GM23248 (cell line): ENCODE measurements around the gene ARNT2. TPM values are rescaled to one million over a fixed set of nuclear protein-coding genes. Genes with fewer than 3 reads are reported as not detected.

Experiments used
- DNase-seq: peaks from one replicate; pipeline ENCODE4 v3.0.0-alpha.2; 2015
- H2AFZ ChIP-seq: fragments of 200-600 bp; sonication (generic); 2 replicates; pipeline ENCODE4 v1.6.1; 2016; ENCODE audit warnings: antibody characterized with exemption
- H3F3A ChIP-seq: fragments of 200-600 bp; sonication (generic); 2 replicates; pipeline ENCODE4 v1.6.1; 2016; ENCODE audit warnings: mild to moderate bottlenecking, antibody characterized with exemption, mixed run types; ENCODE audit not compliant: insufficient read depth
- H3K27ac ChIP-seq: fragments of 200-600 bp; sonication (generic); 2 replicates; pipeline ENCODE4 v1.5.1; 2016; ENCODE audit warnings: mild to moderate bottlenecking
- H3K27me3 ChIP-seq: fragments of 200-600 bp; sonication (generic); replicated peaks from 2 replicates; pipeline ENCODE4 v1.6.1; 2016; ENCODE audit warnings: mild to moderate bottlenecking; ENCODE audit not compliant: insufficient read depth
- H3K36me3 ChIP-seq: fragments of 200-600 bp; sonication (generic); 2 replicates; pipeline ENCODE4 v1.6.1; 2016; ENCODE audit warnings: low read depth, mild to moderate bottlenecking
- H3K4me1 ChIP-seq: fragments of 200-600 bp; sonication (generic); 2 replicates; pipeline ENCODE4 v1.6.1; 2016; ENCODE audit warnings: mild to moderate bottlenecking; ENCODE audit not compliant: insufficient read depth
- H3K4me2 ChIP-seq: fragments of 200-600 bp; sonication (generic); one replicate; pipeline ENCODE4 v1.6.1; 2016; ENCODE audit warnings: mild to moderate bottlenecking; ENCODE audit not compliant: unreplicated experiment
- H3K4me3 ChIP-seq: fragments of 200-600 bp; sonication (generic); 2 replicates; pipeline ENCODE4 v1.5.1; 2016; ENCODE audit warnings: mild to moderate bottlenecking
- H3K79me2 ChIP-seq: fragments of 200-600 bp; sonication (generic); 2 replicates; pipeline ENCODE4 v1.6.1; 2016; ENCODE audit warnings: mild to moderate bottlenecking; ENCODE audit not compliant: insufficient read depth
- H3K9ac ChIP-seq: fragments of 200-600 bp; sonication (generic); 2 replicates; pipeline ENCODE4 v1.6.1; 2016; ENCODE audit warnings: mild to moderate bottlenecking
- H3K9me2 ChIP-seq: fragments of 200-600 bp; sonication (generic); 2 replicates; pipeline ENCODE4 v1.6.1; 2016; ENCODE audit warnings: mixed run types, mild to moderate bottlenecking, moderate library complexity; ENCODE audit not compliant: insufficient read depth
- H3K9me3 ChIP-seq: fragments of 200-600 bp; sonication (generic); one replicate; pipeline ENCODE4 v1.6.1; 2017; ENCODE audit warnings: low read depth
- H4K20me1 ChIP-seq: fragments of 200-600 bp; sonication (generic); 2 replicates; pipeline ENCODE4 v1.6.0; 2016; ENCODE audit not compliant: insufficient read depth
- EZH2 ChIP-seq: fragments of 200-600 bp; sonication (generic); IDR thresholded peaks from 2 replicates; pipeline ENCODE4 v1.6.1; 2018; ENCODE audit warnings: antibody characterized with exemption, mild to moderate bottlenecking; ENCODE audit not compliant: insufficient read depth, poor library complexity, severe bottlenecking
- EZH2phosphoT487 ChIP-seq: fragments of 200-600 bp; sonication (generic); IDR thresholded peaks from 2 replicates; pipeline ENCODE4 v1.6.1; 2018; ENCODE audit warnings: antibody characterized with exemption, moderate library complexity, mild to moderate bottlenecking, low read depth; ENCODE audit not compliant: insufficient read depth
- WGBS, 2 experiments: methylation state at CpG; one replicate each; pipeline ENCODE4 v1.1.6; 2015 to 2017; ENCODE audit warnings: low lambda C conversion rate in 2 of 2, low coverage in 1 of 2; ENCODE audit errors: missing lambda C conversion rate in 2 of 2; 5-methylcytosine and 5-hydroxymethylcytosine counted together
- in situ Hi-C: fragments of 300-500 bp; cut with MboI; formaldehyde crosslinking; loops from 2 replicates; pipeline ENCODE4 v1.15.0; 2020
- polyA plus RNA-seq: library from polyadenylated mRNA; unstranded; fragments of >200 nt; fragmentation: Nextera tagmentation; extraction: Ambion mirVana; gene quantifications from 2 replicates; pipeline ENCODE4 v1.2.1, GENCODE V29; 2016
- total RNA-seq: library from RNA; depleted of rRNA; stranded (reverse); fragments of >200 nt; shearing (Covaris generic); gene quantifications from 2 replicates; pipeline ENCODE4 v1.2.3, GENCODE V29; 2014

ARNT2 gene
- total and polyA plus RNA-seq, 2 experiments from 2014 or later = 9.3 to 23.5 TPM

- in situ Hi-C loops = no loop called here
- H2AFZ ChIP-seq = 0 out of 2 replicates have a peak overlapping the region, but pooled peaks have one; percentile 22
- no peaks in the 10 kb centered on the region for H3K79me2 ChIP-seq
- no peak for DNase-seq
- H3K27me3 ChIP-seq = no peaks in the 10 kb centered on the region
- no peak overlapping the region for H3K9ac ChIP-seq
- no peak for TF ChIP-seq EZH2
- H3K36me3 ChIP-seq = no peaks in the 10 kb centered on the region
- no peak overlapping the region for H3K4me3 ChIP-seq
- no peak overlapping the region for H3K27ac ChIP-seq
- H3K4me1 ChIP-seq = peaks cover 9% of the 10 kb centered on the region
- no peaks in the 10 kb centered on the region for H3K9me2 ChIP-seq
- WGBS, 2 experiments = 46 to 48% methylated on average over 4 of the region's 4 CpGs
- no peaks in the 10 kb centered on the region for H4K20me1 ChIP-seq
- H3K9me3 ChIP-seq = no peaks in the 10 kb centered on the region
- no peaks in the 10 kb centered on the region for H3F3A ChIP-seq
- H3K4me2 ChIP-seq = no peak overlapping the region
These were observed 203.3 kb downstream of the ARNT2 start for GRCh38 chr15:80607287-80607980.

GRCh38 chr15:80608688-80609087 is 204.5 kb downstream of the ARNT2 start:
- WGBS, 2 experiments = 45 to 78% methylated on average over 1 of the region's 1 CpG

DNA sequence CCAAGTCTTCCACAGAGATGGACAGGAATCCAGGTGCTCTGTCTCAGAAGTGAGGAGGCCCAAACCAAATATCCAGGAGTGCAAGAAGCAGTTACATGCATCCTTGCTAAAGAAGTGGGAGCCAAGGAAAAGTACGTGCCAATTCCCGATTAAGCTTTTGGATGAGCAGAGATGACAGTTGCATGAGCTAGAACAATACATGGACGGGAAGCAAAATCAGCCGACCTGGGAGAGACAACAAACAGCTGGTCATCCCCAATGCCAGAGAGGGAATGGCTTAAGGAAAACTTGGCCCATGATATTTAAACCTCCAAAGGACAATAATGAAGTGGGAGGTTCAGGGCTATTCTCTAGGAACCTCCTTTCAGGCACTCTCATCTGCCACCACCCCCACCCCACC is 204.9 kb downstream of the ARNT2 start:
- Histone ChIP-seq H3K27ac (no peak overlapping the region), H3K9ac (no peak overlapping the region), H3K27me3 (no peaks in the 10 kb centered on the region), H3K9me2 (no peaks in the 10 kb centered on the region), H3K4me1 (peaks cover 9% of the 10 kb centered on the region), H3K79me2 (no peaks in the 10 kb centered on the region), H3K36me3 (no peaks in the 10 kb centered on the region), H4K20me1 (no peaks in the 10 kb centered on the region), H3K9me3 (no peaks in the 10 kb centered on the region), H3K4me3 (no peak overlapping the region), H3K4me2 (no peak overlapping the region), H3F3A (no peaks in the 10 kb centered on the region), H2AFZ (no peak overlapping the region)
- no peak for TF ChIP-seq EZH2phosphoT487
- no peak for TF ChIP-seq EZH2
- 32 to 35% methylated on average over 4 of the region's 4 CpGs for WGBS, 2 experiments
- in situ Hi-C loops = no loop called here
- no peak for DNase-seq

More at GRCh38 chr15:80608688-80609087, 204.5 kb downstream of the ARNT2 start:
- Histone ChIP-seq H2AFZ (no peak overlapping the region), H3K9me2 (no peaks in the 10 kb centered on the region), H3F3A (no peaks in the 10 kb centered on the region), H4K20me1 (no peaks in the 10 kb centered on the region), H3K79me2 (no peaks in the 10 kb centered on the region), H3K36me3 (no peaks in the 10 kb centered on the region), H3K27me3 (no peaks in the 10 kb centered on the region), H3K4me2 (no peak overlapping the region), H3K9ac (no peak overlapping the region), H3K4me3 (no peak overlapping the region), H3K27ac (no peak overlapping the region), H3K4me1 (peaks cover 9% of the 10 kb centered on the region), H3K9me3 (no peaks in the 10 kb centered on the region)
- no peak for DNase-seq
- no peak for TF ChIP-seq EZH2phosphoT487
- TF ChIP-seq EZH2 = no peak
- in situ Hi-C loops = no loop called here

GRCh38 chr15:80609512-80609946 is 205.3 kb downstream of the ARNT2 start:
- TF ChIP-seq EZH2phosphoT487 = no peak
- TF ChIP-seq EZH2 = no peak
- Histone ChIP-seq H3K27ac (no peak overlapping the region), H3K79me2 (no peaks in the 10 kb centered on the region), H3K9ac (no peak overlapping the region), H3K27me3 (no peaks in the 10 kb centered on the region), H3K4me3 (no peak overlapping the region), H3K36me3 (no peaks in the 10 kb centered on the region), H3K9me3 (no peaks in the 10 kb centered on the region), H2AFZ (no peak overlapping the region), H3K9me2 (no peaks in the 10 kb centered on the region), H3F3A (no peaks in the 10 kb centered on the region), H4K20me1 (no peaks in the 10 kb centered on the region), H3K4me1 (peaks cover 9% of the 10 kb centered on the region), H3K4me2 (no peak overlapping the region)
- 82 to 88% methylated on average over 4 of the region's 4 CpGs for WGBS, 2 experiments
- in situ Hi-C loops = no loop called here
- peak; percentile 14 for DNase-seq
